Ecto neural progenitor cell (in vitro differentiated cells): ENCODE measurements around the gene CAMTA1.
"Not testable (repeated sequence)": the region's sequence is repeated elsewhere in the genome, so short reads cannot be mapped to it uniquely, and the experiment has no call there.

Source experiments
- DNase-seq: peaks from one replicate; pipeline ENCODE4 v3.0.0-alpha.2; 2018; ENCODE audit warnings: low spot score

CAMTA1 gene

DNA sequence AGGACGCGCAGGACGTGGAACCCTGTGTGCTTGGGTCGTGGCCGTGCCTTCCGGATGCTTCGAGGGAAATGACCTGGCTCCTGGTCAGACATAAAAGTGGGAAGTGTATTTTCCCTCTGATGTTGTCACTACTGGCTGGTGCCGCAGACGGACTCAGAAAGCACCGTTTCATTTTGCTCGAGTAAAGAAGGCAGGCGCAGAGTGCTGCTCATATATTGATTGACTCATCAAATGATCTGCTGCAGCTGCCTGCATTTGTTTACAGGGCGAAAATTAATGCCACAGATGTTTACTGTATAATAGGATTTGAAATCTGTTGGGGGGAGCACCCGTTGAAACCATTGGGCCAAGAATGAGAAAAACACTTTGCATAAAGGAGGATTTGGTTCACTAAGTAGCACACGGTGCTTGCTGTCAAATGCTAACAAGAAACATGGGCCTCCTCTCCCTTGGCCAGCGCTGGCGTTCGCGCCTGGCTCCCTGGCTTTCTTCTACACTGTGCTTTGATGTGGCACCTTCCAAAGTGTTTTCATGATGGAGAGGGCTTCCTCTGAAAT, 365.5 kb downstream of the CAMTA1 start:
- no peak for DNase-seq

DNA sequence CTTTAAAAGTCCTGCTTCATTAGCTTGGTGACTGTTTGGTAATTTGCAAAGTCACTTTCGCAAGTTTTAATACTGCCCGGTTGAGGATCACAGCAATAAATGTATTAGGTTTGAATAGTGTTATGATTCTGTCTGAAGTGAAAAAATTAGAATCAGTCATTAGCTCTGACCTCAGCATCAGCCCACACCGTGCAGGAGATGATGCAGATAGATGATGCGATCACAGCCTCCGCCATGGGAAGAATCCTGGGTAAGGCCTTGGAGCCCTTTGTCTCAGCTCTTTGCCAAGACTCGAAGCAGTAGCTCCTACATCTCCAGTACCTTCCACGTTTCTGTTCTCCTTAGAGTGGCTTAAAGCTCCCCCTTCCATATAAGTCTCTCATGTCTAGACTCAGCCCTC, 366.7 kb downstream of the CAMTA1 start:
- no peak for DNase-seq

DNA sequence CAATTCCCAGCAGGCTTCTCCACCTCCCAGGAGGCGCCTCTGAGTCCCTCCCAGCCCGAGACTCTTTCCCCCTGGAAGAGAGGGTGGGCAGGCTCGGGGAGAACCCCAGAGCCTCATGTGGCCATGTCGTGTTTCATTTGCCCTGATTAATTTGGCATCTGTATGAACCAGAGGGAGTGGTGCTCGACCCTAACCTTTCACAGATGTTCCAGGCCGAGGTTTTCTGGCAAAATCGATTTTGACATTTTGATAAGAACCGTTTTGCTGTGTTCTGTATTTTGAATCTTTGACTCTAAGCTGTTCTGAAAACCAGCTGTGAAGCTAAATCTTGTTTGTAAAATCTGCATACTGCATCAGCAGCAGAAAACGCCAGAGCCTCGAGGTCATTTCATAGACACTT, 367.4 kb downstream of the CAMTA1 start:
- no peak for DNase-seq

DNA sequence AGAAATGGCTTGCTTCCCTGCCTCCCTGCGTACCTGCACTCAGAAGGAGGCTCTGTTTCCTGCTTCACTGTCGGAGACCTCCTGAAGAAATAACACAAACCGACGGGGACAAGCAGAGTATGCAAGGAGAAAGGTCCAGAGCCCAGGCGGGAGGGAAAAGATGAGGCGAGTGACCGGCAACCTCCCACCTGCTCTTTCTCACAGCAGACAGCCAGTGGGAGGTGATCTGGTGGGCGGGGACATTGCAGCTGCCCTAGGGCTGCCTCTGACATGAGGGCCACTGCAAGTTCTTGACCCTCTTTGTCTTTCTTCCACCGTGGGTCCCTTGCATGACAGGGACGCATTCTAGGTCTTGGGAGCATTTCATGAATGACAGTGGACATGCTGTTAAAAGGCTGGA, 368.2 kb downstream of the CAMTA1 start:
- no peak for DNase-seq

GRCh38 chr1:7159116-7159781, 374.0 kb downstream of the CAMTA1 start:
- no peak for DNase-seq

GRCh38 chr1:7168554-7168953, 383.3 kb downstream of the CAMTA1 start:
- DNase-seq: not testable (repeated sequence)

DNA sequence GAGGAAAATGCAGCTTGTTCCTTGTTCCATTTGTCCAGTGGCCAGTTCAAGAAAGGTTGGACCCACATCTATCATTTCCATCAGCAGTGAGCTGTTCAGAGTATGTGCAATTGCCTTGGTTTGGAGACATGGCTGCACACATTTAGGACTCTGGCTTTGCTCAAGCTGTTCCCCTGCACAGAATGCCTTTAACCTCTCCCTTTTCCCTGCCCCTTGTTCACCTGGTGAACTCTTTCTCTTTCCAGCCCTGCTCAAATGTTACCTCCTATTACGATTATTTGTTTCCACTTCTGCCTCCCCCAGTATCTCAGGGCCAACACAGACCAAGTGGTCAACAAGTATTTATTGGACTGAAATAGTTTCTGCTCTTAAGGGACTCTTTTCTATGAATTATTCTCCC, 385.9 kb downstream of the CAMTA1 start:
- DNase-seq: no peak

DNA sequence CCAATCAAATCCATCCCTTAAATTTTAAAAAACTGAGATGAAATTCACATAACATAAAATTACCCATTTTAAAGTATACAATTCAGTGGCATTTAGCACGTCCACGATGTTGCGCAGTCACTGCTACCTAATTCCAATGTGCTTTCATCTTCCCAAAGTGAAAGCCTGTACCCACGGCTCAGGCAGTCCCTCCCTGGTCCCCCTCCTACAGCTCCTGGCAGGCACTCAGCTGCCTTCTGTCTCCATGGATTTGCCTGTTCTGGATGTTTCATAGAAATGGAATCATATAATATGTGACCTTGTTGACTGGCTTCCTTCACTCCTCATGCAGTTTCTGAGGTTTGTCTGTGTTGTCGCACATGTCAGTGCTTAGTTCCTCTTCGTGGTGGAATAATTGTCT, 386.3 kb downstream of the CAMTA1 start:
- DNase-seq: no peak

- DNase-seq: no peak
These were observed 387.6 kb downstream of the CAMTA1 start for GRCh38 chr1:7172804-7173203.

DNA sequence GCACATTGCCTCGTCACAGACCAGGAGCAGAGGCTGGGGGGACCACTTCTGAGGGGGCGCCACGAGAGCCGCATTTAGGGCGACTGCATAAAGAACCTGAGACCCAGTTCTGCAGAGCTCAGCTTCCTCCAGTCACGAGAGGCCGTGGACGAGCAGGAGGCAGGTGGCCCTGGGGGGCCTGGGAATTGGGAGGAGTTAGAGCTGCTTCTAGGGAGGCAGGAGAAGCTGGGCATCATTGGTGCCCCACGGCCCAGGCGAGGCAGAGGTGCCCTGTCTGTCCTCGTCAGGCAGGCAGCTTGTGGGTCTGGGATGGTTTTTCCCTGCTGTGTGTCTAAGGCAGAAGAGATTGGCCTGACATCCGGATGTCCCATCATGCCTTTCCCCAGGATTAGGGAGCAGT, 389.3 kb downstream of the CAMTA1 start:
- DNase-seq: no peak

DNA sequence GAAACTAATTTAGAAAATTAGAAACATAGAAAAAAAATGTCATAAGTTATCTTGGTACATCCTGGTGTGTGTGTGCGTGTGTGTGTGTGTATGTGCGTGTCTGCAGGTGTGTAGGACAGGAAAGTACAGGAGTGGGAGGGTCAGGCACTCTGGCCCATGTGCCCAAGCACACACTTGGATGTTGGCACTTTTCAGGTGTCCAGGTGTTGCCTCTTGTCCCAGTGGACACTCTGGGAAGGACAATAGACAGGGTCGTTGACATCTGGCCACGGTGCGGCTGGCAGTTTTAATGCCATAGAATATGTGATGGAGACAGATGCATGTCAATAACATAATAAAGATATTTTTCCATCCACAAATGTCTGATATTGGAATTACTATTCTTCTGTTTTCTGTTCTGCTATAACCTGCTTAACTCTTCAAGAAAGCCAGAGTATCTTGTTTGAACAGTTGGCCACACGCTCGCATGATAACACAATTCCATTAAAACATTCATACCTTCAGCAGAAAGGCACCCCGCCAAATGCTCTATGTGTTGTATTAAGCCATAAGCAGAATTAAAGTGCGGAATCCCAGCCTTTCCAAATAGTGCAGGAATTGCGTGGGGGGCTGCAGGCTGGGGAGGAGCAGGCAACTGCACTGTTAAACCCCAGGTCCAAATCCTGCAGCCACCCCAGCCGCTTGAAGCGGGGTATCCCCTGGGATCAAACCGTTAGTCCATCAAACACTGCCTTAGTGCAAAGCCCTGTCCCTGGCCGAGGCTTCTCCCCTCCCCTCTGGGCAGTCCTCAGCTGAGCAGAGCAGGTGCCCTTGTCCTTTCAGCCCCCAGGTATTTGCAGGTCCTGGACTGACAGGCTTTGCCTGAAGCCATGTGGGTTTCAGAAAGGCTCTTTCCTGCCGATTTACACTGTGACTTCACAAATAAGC, 390.0 kb downstream of the CAMTA1 start:
- DNase-seq: no peak

DNA sequence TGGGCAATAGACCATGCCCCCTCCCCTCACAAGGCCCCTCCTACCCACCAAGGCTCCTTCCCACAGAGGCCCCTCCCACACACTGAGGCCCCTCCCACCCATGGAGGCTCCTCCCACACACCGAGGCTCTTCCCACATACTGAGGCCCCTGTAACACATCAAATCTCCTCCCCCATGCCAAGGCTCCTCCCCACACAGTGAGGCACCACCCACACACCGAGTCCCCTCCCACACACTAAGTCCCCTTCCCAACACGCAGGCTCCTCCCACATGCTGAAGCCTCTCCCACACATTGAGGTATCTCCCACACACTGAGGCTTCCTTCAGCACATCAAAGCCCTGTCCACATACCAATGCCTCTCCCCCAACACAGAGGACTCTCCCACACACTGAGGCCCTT, 391.8 kb downstream of the CAMTA1 start:
- DNase-seq: no peak

DNA sequence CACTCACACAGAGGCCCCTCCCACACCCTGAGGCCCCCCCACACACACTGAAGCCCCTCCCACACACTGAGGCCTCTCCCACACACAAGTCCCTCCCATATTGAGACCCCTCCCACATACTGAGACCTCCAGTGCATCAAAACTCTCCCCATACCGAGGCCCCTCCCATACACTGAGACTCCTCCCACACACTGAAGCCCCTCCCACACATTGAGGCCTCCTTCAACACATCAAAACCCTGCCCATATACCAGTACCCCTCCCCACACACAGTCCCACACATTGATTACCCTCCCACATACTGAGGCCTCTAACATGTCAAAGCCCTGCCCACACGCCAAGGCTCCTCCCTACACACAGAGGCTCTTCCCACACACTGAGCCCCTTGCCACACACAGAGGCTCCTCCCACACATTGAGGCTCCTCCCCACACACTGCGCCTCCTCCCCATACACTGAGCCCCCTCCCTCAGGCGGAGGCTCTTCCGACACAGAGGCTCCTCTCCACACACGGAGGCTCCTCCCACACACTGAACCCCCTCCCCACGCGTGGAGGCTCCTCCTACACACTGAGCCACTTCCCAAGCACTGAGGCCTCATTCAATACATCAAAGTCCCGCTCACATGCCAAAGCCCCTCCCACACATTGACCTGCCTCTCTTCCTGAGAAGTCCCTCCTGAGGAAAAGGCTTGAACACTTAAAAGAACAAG, 392.3 kb downstream of the CAMTA1 start:
- no peak for DNase-seq

DNA sequence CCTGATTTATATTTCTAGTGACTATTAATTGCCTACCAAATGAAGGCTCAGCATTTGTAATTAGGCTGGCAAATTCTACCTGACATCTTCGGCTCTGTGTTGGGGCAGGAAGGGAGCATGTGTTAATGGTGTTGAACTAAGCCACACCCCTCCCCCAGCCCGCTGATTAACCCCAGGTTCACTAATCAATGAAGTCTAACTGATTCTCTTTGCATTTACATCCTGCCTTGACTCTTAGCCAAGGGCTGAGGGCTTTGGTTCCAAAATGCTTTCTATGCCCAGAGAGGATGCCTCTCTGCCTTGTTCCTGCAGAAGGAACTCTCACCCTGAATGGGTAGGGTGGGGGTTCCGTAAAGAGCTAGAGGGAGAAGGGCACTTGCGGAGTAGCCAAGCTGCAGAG, 393.1 kb downstream of the CAMTA1 start:
- no peak for DNase-seq

DNA sequence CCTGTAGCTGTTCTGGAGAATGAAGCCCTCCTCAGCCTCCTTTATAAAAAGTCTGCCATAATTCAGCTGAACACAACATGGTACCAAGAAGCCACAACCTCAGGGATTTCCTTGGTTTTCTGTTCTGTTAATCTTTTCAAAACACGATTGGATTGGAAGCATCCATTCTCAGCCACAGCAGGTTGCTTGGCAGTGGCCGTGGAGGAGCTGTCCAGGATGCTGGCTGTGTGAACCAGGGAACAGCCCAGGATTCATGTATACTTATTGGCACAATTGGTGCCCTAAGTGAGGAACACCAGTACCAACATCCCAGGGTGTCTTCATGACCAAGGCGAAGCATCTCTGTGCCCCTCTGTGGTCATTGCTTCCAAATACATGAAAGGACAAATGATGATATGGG, 393.5 kb downstream of the CAMTA1 start:
- DNase-seq: no peak

DNA sequence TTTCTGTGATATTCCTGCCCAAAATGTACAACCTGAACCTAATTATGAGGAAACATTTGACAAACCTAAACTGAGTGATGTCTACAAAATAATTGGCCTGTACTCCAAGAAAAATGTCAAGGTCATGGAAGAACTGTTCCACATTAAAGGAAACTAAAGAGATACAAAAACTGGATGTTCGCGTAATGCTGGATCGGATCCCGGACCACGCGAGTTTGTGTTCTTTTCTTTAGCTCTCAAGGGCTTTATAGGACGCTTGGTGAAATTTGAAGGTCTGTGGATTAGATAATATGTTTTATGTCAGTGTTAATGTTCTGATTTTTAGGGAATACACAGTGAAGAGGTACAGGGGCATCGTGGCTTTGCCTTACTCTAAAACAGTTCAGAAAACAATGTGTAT, 400.5 kb downstream of the CAMTA1 start:
- no peak for DNase-seq

- DNase-seq: no peak
These were observed 401.3 kb downstream of the CAMTA1 start for GRCh38 chr1:7186382-7187111.

DNA sequence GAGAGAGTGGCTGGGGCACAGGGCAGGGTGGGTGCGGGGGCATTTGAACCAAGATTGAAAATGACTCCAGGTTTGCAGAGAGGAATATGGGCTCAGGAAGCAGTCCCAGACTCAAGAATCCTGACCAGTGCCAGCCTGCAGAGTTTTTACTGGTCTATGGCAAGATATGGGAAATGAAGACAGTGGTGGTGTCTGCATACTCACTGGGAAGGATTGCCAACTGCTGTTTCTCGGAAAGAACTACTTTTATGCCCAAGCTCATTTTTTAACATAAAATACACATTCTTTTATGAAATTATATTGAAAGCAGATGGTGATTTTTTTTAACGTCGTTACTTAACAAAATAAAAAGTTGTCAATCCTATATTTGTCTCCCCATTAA, 401.8 kb downstream of the CAMTA1 start:
- DNase-seq: no peak

GRCh38 chr1:7190261-7190660, 405.0 kb downstream of the CAMTA1 start:
- no peak for DNase-seq

DNA sequence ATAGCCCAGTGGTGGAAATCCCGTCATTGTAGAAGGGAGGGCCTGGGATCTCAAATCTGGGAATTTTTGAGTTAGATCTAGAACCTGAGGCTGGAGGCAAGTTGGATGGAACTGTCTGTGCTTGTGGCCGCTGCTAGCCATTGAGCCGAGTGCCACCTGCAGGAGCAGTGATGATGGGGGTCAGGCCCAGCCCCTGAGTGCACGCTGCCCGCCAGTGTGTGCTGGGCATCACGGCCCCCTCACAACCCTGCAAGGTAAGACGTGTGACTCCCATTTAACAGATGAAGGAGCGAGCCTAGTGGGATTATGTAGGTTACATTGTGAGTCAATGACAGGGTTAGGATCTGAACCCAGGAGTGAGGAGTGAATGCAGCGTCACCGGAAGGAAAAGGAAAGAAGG, 407.2 kb downstream of the CAMTA1 start:
- no peak for DNase-seq

GRCh38 chr1:7196036-7196911, 411.0 kb downstream of the CAMTA1 start:
- DNase-seq: no peak
